ENCODE measurements around the gene RUNX1. TPM values are rescaled to one million over a fixed set of nuclear protein-coding genes. Genes with fewer than 3 reads are reported as not detected.

The RUNX1 gene
- total RNA-seq, 1 donor: 40.9 TPM

DNA sequence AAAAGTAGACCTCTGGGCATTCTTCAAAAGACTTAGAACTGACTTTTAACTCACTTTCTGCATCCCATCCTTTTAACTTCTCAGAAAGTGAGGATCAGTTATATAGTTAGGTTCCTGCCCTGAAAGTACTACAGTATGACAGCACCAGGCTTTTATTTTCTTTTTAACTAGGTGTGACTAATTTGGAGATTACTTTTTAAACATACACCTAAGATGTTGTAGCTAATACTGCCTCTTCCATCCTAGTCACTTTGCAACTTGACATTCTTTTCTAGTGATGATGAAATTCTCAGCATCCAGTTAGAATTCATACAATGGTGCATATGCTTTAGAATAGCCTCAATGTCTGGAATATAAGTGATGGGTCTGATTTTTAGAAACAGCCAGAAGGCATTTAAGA lies 24.6 kb downstream of the RUNX1 start:
- peaks cover 7% of the 10 kb centered on the region for H3K79me2 ChIP-seq (ENCODE audit: insufficient read depth, low read length)

DNA sequence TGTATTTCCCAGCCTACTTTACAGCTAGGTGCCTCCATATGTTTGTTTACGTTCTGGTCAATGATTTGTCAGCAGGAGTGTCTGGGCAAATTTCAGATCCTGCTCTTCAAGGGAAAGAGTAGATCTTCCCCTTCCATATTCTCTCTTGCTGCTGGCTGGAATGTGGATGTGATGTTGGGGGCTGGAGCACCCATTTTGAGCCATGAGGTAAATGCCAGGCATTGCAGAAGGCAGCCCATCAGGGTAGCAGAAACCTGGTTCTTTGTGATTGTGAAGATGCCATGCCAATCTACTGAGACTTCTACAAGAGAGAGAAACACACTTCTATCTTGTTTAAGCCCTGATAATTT lies 25.1 kb downstream of the RUNX1 start:
- DNase-seq (ENCODE audit: insufficient read length, low spot score, missing footprints): no peak
- Histone ChIP-seq H3K4me1 (ENCODE audit: insufficient read depth, low read length) (peaks cover 8% of the 10 kb centered on the region), H2AFZ (ENCODE audit: low read length) (no peak overlapping the region), H3K4me2 (ENCODE audit: insufficient read depth, low read length) (no peak overlapping the region), H3K27ac (ENCODE audit: low read depth, low read length) (no peak overlapping the region), H3K27me3 (ENCODE audit: insufficient read depth, low read length) (no peaks in the 10 kb centered on the region), H3K4me3 (ENCODE audit: insufficient read depth, low read length) (no peak overlapping the region), H3K79me2 (ENCODE audit: insufficient read depth, low read length) (peaks cover 6% of the 10 kb centered on the region), H3K9me3 (ENCODE audit: low read depth, low read length) (no peaks in the 10 kb centered on the region), H4K20me1 (ENCODE audit: insufficient read depth, low read length) (peaks cover 3% of the 10 kb centered on the region), H3K36me3 (ENCODE audit: insufficient read depth, low read length) (no peaks in the 10 kb centered on the region)
- no peak for TF ChIP-seq CTCF (IDR thresholded peaks at IDR 0.05; ENCODE audit: extremely low read depth, low read depth, low read length)

More for the DNA sequence above, 24.6 kb downstream of the RUNX1 start:
- Histone ChIP-seq H3K9me3 (ENCODE audit: low read depth, low read length) (no peaks in the 10 kb centered on the region), H3K27me3 (ENCODE audit: insufficient read depth, low read length) (no peaks in the 10 kb centered on the region), H3K4me1 (ENCODE audit: insufficient read depth, low read length) (peaks cover 8% of the 10 kb centered on the region), H4K20me1 (ENCODE audit: insufficient read depth, low read length) (peaks cover 2% of the 10 kb centered on the region), H2AFZ (ENCODE audit: low read length) (no peak overlapping the region), H3K4me3 (ENCODE audit: insufficient read depth, low read length) (no peak overlapping the region), H3K27ac (ENCODE audit: low read depth, low read length) (no peak overlapping the region), H3K4me2 (ENCODE audit: insufficient read depth, low read length) (no peak overlapping the region), H3K36me3 (ENCODE audit: insufficient read depth, low read length) (peaks cover 3% of the 10 kb centered on the region)
- TF ChIP-seq CTCF (IDR thresholded peaks at IDR 0.05; ENCODE audit: extremely low read depth, low read depth, low read length): no peak
- no peak for DNase-seq (ENCODE audit: insufficient read length, low spot score, missing footprints)

- Histone ChIP-seq H3K4me3 (ENCODE audit: insufficient read depth, low read length) (no peak overlapping the region), H2AFZ (ENCODE audit: low read length) (no peak overlapping the region), H3K36me3 (ENCODE audit: insufficient read depth, low read length) (no peaks in the 10 kb centered on the region), H3K27ac (ENCODE audit: low read depth, low read length) (no peak overlapping the region), H3K27me3 (ENCODE audit: insufficient read depth, low read length) (no peaks in the 10 kb centered on the region), H3K79me2 (ENCODE audit: insufficient read depth, low read length) (peaks cover 9% of the 10 kb centered on the region), H3K4me2 (ENCODE audit: insufficient read depth, low read length) (no peak overlapping the region), H3K9me3 (ENCODE audit: low read depth, low read length) (no peaks in the 10 kb centered on the region), H4K20me1 (ENCODE audit: insufficient read depth, low read length) (peaks cover 3% of the 10 kb centered on the region), H3K4me1 (ENCODE audit: insufficient read depth, low read length) (peaks cover 8% of the 10 kb centered on the region)
- no peak for TF ChIP-seq CTCF (IDR thresholded peaks at IDR 0.05; ENCODE audit: extremely low read depth, low read depth, low read length)
- DNase-seq (ENCODE audit: insufficient read length, low spot score, missing footprints): no peak
Measured at GRCh38 chr21:35023396-35024070, 25.6 kb downstream of the RUNX1 start.

DNA sequence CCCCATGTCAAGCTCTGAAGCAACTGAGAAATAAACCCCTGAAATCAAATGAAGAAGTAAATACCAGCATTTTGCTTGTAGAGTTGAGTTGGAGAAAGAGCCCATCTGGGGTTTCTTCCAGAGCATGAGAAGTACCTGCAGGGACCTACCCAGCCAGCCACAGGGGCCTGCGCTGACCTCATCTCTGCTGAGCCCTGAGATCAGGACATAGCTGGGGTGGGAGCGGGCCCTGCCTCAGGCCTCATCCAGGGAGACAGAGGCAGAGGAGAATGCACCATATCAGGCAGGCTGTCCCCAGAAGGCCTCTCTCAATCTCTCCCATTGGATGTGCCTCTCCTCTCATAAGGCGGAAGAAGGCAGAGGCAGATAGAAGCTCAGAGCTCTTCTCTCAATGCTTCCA lies 27.6 kb downstream of the RUNX1 start:
- peaks cover 9% of the 10 kb centered on the region for H3K79me2 ChIP-seq (ENCODE audit: insufficient read depth, low read length)

More for the DNA sequence above, 27.6 kb downstream of the RUNX1 start:
- DNase-seq (ENCODE audit: insufficient read length, low spot score, missing footprints): no peak
- H3K9me3 ChIP-seq (ENCODE audit: low read depth, low read length): no peaks in the 10 kb centered on the region
- no peak overlapping the region for H2AFZ ChIP-seq (ENCODE audit: low read length)
- H3K4me1 ChIP-seq (ENCODE audit: insufficient read depth, low read length): no peaks in the 10 kb centered on the region
- H3K27ac ChIP-seq (ENCODE audit: low read depth, low read length): no peak overlapping the region
- H3K4me2 ChIP-seq (ENCODE audit: insufficient read depth, low read length): no peak overlapping the region
- H3K4me3 ChIP-seq (ENCODE audit: insufficient read depth, low read length): no peak overlapping the region
- no peak for TF ChIP-seq CTCF (IDR thresholded peaks at IDR 0.05; ENCODE audit: extremely low read depth, low read depth, low read length)
- no peaks in the 10 kb centered on the region for H3K36me3 ChIP-seq (ENCODE audit: insufficient read depth, low read length)
- peaks cover 3% of the 10 kb centered on the region for H4K20me1 ChIP-seq (ENCODE audit: insufficient read depth, low read length)
- H3K27me3 ChIP-seq (ENCODE audit: insufficient read depth, low read length): no peaks in the 10 kb centered on the region

Data from osteoblast (primary cell).